H9 (cell line): ENCODE results near the gene BCAS4. TPM values are rescaled to one million over a fixed set of nuclear protein-coding genes. Genes with fewer than 3 reads are reported as not detected.

ENCODE experiments used
- DNase-seq: peaks from one replicate; pipeline ENCODE4 v3.0.0-alpha.2; 2017
- H2AFZ ChIP-seq: one replicate; pipeline ENCODE4 v1.6.1; 2013; ENCODE audit warnings: mild to moderate bottlenecking, low read length, control low read depth, moderate library complexity
- H2AK5ac ChIP-seq: 2 replicates; pipeline ENCODE4 v1.6.1; 2013; ENCODE audit warnings: low read length, control low read depth, mixed read lengths; ENCODE audit not compliant: insufficient read length
- H2BK120ac ChIP-seq: one replicate; pipeline ENCODE4 v1.6.1; 2013; ENCODE audit warnings: low read depth, mild to moderate bottlenecking, low read length, control low read depth, inconsistent platforms; ENCODE audit not compliant: poor library complexity, severe bottlenecking
- H2BK12ac ChIP-seq: 2 replicates; pipeline ENCODE4 v1.6.1; 2013; ENCODE audit warnings: low read length, control low read depth, mixed read lengths, low read depth; ENCODE audit not compliant: insufficient read length
- H2BK15ac ChIP-seq: 2 replicates; pipeline ENCODE4 v1.6.1; 2013; ENCODE audit warnings: low read depth, low read length, control low read depth
- H2BK20ac ChIP-seq: one replicate; pipeline ENCODE4 v1.6.1; 2013; ENCODE audit warnings: low read depth, mild to moderate bottlenecking, low read length, control low read depth, inconsistent platforms; ENCODE audit not compliant: poor library complexity, severe bottlenecking
- H2BK5ac ChIP-seq: 2 replicates; pipeline ENCODE4 v1.6.1; 2013; ENCODE audit warnings: low read length, control low read depth, mixed read lengths; ENCODE audit not compliant: insufficient read length
- H3K14ac ChIP-seq: 2 replicates; pipeline ENCODE4 v1.6.1; 2013; ENCODE audit warnings: low read length, control low read depth; ENCODE audit not compliant: insufficient read depth
- H3K18ac ChIP-seq: 2 replicates; pipeline ENCODE4 v1.6.1; 2013; ENCODE audit warnings: low read depth, mild to moderate bottlenecking, mixed read lengths, low read length, control low read depth; ENCODE audit not compliant: insufficient read length
- H3K23ac ChIP-seq: 2 replicates; pipeline ENCODE4 v1.6.1; 2013; ENCODE audit warnings: low read length, control low read depth, mixed read lengths, low read depth; ENCODE audit not compliant: insufficient read length
- H3K23me2 ChIP-seq: 2 replicates; pipeline ENCODE4 v1.6.1; 2013; ENCODE audit warnings: low read depth, mild to moderate bottlenecking, mixed read lengths, low read length, control low read depth; ENCODE audit not compliant: insufficient read length, poor library complexity, severe bottlenecking
- H3K27ac ChIP-seq: 2 replicates; pipeline ENCODE4 v1.5.1; 2013; ENCODE audit warnings: low read length, control low read depth, mixed read lengths, low read depth; ENCODE audit not compliant: insufficient read length
- H3K27me3 ChIP-seq: 2 replicates; pipeline ENCODE4 v1.6.1; 2013; ENCODE audit warnings: low read length, control low read depth, inconsistent platforms; ENCODE audit not compliant: insufficient read depth
- H3K4ac ChIP-seq: 2 replicates; pipeline ENCODE4 v1.6.1; 2013; ENCODE audit warnings: low read depth, mild to moderate bottlenecking, control low read depth, inconsistent platforms, low read length, moderate library complexity
- H3K4me1 ChIP-seq: 2 replicates; pipeline ENCODE4 v1.6.1; 2013; ENCODE audit warnings: low read length, control low read depth, inconsistent platforms; ENCODE audit not compliant: insufficient read depth
- H3K4me2 ChIP-seq: 2 replicates; pipeline ENCODE4 v1.6.1; 2013; ENCODE audit warnings: low read length, control low read depth, mixed read lengths; ENCODE audit not compliant: insufficient read length, insufficient read depth
- H3K56ac ChIP-seq: 2 replicates; pipeline ENCODE4 v1.6.1; 2013; ENCODE audit warnings: low read depth, mild to moderate bottlenecking, mixed read lengths, low read length, control low read depth; ENCODE audit not compliant: insufficient read length
- H3K79me1 ChIP-seq: 2 replicates; pipeline ENCODE4 v1.6.1; 2013; ENCODE audit warnings: low read depth, mild to moderate bottlenecking, moderate library complexity, low read length, control low read depth, inconsistent platforms; ENCODE audit not compliant: insufficient read depth, poor library complexity, severe bottlenecking
- H3K79me2 ChIP-seq: 2 replicates; pipeline ENCODE4 v1.6.1; 2013; ENCODE audit warnings: low read length, control low read depth, inconsistent platforms; ENCODE audit not compliant: insufficient read depth
- H3K9ac ChIP-seq: 2 replicates; pipeline ENCODE4 v1.6.1; 2013; ENCODE audit warnings: low read length, control low read depth, mixed read lengths; ENCODE audit not compliant: insufficient read length; ENCODE audit errors: extremely low read depth
- H3K9me3 ChIP-seq: one replicate; pipeline ENCODE4 v1.6.1; 2013; ENCODE audit warnings: low read depth, low read length, inconsistent platforms; ENCODE audit not compliant: control insufficient read depth
- H3T11ph ChIP-seq: one replicate; pipeline ENCODE4 v1.6.1; 2013; ENCODE audit warnings: mild to moderate bottlenecking, low read length, control low read depth, inconsistent platforms
- H4K20me1 ChIP-seq: one replicate; pipeline ENCODE4 v1.6.1; 2013; ENCODE audit not compliant: control insufficient read depth, insufficient read length, insufficient read depth
- H4K5ac ChIP-seq: 2 replicates; pipeline ENCODE4 v1.6.1; 2013; ENCODE audit warnings: low read depth, mild to moderate bottlenecking, mixed read lengths, low read length, control low read depth; ENCODE audit not compliant: insufficient read length
- H4K8ac ChIP-seq: replicated peaks from 2 replicates; pipeline ENCODE4 v1.6.1; 2013; ENCODE audit warnings: low read length, control low read depth, mixed read lengths, low read depth; ENCODE audit not compliant: insufficient read length
- H4K91ac ChIP-seq: 2 replicates; pipeline ENCODE4 v1.6.1; 2013; ENCODE audit warnings: low read depth, mild to moderate bottlenecking, moderate library complexity, mixed read lengths, low read length, control low read depth; ENCODE audit not compliant: insufficient read length
- H3K27ac Mint-ChIP-seq, 3 experiments: 2 replicates in 2 of 3; 3 replicates in 1 of 3; pipeline ENCODE4 v1.8.0; 2020 to 2021; ENCODE audit warnings: mixed read lengths in 3 of 3, mild to moderate bottlenecking in 1 of 3, moderate library complexity in 1 of 3
- H3K27me3 Mint-ChIP-seq: 2 replicates; pipeline ENCODE4 v1.8.0; 2021; ENCODE audit warnings: low read depth, mild to moderate bottlenecking, moderate library complexity, mixed read lengths
- H3K36me3 Mint-ChIP-seq, 3 experiments: 2 replicates in 2 of 3; 3 replicates in 1 of 3; pipeline ENCODE4 v1.8.0; 2020 to 2021; ENCODE audit warnings: low read depth in 3 of 3, mixed read lengths in 3 of 3; ENCODE audit not compliant: insufficient read depth in 1 of 3
- H3K4me1 Mint-ChIP-seq, 2 experiments: 2 replicates each; pipeline ENCODE4 v1.8.0; 2020; ENCODE audit warnings: mixed read lengths in 2 of 2
- H3K4me3 Mint-ChIP-seq, 2 experiments: 2 replicates in 1 of 2; 3 replicates in 1 of 2; pipeline ENCODE4 v1.8.0; 2020 to 2021; ENCODE audit warnings: mild to moderate bottlenecking in 2 of 2, mixed read lengths in 2 of 2, moderate library complexity in 1 of 2
- H3K9me3 Mint-ChIP-seq, 2 experiments: 2 replicates in 1 of 2; 3 replicates in 1 of 2; pipeline ENCODE4 v1.8.0; 2020; ENCODE audit warnings: mild to moderate bottlenecking in 2 of 2, mixed read lengths in 2 of 2, moderate library complexity in 1 of 2
- CTCF ChIP-seq: fragments of 200-600 bp; sonication (generic); conservative IDR thresholded peaks from 3 replicates; pipeline ENCODE4 v1.8.0; 2021; ENCODE audit warnings: antibody characterized with exemption, mild to moderate bottlenecking
- WGBS: extraction: QIAGEN DNeasy Blood & Tissue Kit; methylation state at CpG from one replicate; pipeline ENCODE4 v1.1.7; 2013; ENCODE audit warnings: missing lambda C conversion rate, low lambda C conversion rate, mixed read lengths; ENCODE audit not compliant: insufficient read length; ENCODE audit errors: extremely low coverage; 5-methylcytosine and 5-hydroxymethylcytosine counted together
- total RNA-seq: library from RNA; stranded (reverse); gene quantifications from 2 replicates; pipeline ENCODE4 v1.2.1, GENCODE V29; 2021

Gene BCAS4
- total RNA-seq, 1 experiment from 2014 or later = 16.9 TPM

GRCh38 chr20:50913690-50914375 lies 119.0 kb downstream of the BCAS4 start:
- no peak overlapping the region for H3K23ac ChIP-seq
- peaks cover 84% of the 10 kb centered on the region for H3K79me2 ChIP-seq
- H3K9ac ChIP-seq = no peak overlapping the region
- no peak overlapping the region for H2BK20ac ChIP-seq
- Mint-ChIP-seq H3K27me3 (no peaks in the 10 kb centered on the region), H3K9me3 (no peaks in the 10 kb centered on the region), H3K4me1 (peaks cover 65% of the 10 kb centered on the region in 2 experiments), H3K27ac (peak overlapping the region; percentile 10 to 55 (median 37)), H3K36me3 (peaks cover 8 to 75% (median 55%) of the 10 kb centered on the region in 3 experiments; a peak in 6 of 7 replicates), H3K4me3 (no peak overlapping the region)
- H2BK5ac ChIP-seq = no peak overlapping the region
- H3K27me3 ChIP-seq = no peaks in the 10 kb centered on the region
- no peak overlapping the region for H3K14ac ChIP-seq
- no peaks in the 10 kb centered on the region for H3K9me3 ChIP-seq
- H4K91ac ChIP-seq = no peak overlapping the region
- H2AFZ ChIP-seq = no peak overlapping the region
- no peaks in the 10 kb centered on the region for H3K79me1 ChIP-seq
- H4K20me1 ChIP-seq = no peaks in the 10 kb centered on the region
- H2BK15ac ChIP-seq = no peak overlapping the region
- no peak overlapping the region for H3K4ac ChIP-seq
- no peak overlapping the region for H2BK12ac ChIP-seq
- H2BK120ac ChIP-seq = no peak overlapping the region
- H4K5ac ChIP-seq = no peak overlapping the region
- no peak overlapping the region for H2AK5ac ChIP-seq
- H3T11ph ChIP-seq = no peak overlapping the region
- TF ChIP-seq CTCF = no peak
- H4K8ac ChIP-seq = no peak overlapping the region
- WGBS = no CpG with 5 or more reads among the region's 2 CpGs
- H3K4me1 ChIP-seq = peaks cover 5% of the 10 kb centered on the region; the same call in 1 of the 2 replicates
- H3K18ac ChIP-seq = no peak overlapping the region
- no peak for DNase-seq
- H3K4me2 ChIP-seq = no peak overlapping the region
- no peaks in the 10 kb centered on the region for H3K23me2 ChIP-seq
- H3K56ac ChIP-seq = no peak overlapping the region
- no peak overlapping the region for H3K27ac ChIP-seq
